GM18505 (cell line): ENCODE data around the gene FKBP9.

Source experiments
- ATAC-seq: cut with Tn5 transposase; IDR thresholded peaks from one replicate; pipeline ENCODE4 v1.9.1; 2021; ENCODE audit not compliant: unreplicated experiment
- POLR2A ChIP-seq: IDR thresholded peaks from 4 replicates; pipeline ENCODE4 v1.6.1; 2011; ENCODE audit warnings: borderline replicate concordance; ENCODE audit not compliant: insufficient read depth, insufficient read length; ENCODE audit errors: extremely low read depth

FKBP9 gene

GRCh38 chr7:33039257-33039902, 82.1 kb downstream of the FKBP9 start:
- no peak for TF ChIP-seq POLR2A
- no peak for ATAC-seq

DNA sequence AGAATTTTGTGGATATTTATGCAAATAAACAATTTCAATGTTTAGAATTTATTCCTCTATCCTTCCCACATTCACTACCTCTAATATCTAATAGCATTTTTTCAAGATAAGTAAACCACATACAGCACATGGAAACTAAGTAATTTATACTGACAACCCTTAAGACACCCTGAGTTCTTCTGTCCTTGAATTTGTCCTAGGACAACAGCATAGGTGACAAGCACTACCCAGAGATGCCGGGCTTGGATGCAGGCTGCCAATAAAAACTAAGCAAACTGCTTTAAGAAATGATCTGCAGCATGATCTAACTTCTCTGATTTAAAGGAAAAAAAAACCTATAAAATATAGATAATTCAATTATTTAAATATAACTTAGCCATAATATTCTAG, 82.7 kb downstream of the FKBP9 start:
- TF ChIP-seq POLR2A, result no peak
- no peak for ATAC-seq

- peak; percentile 95 for TF ChIP-seq POLR2A
- ATAC-seq, result peak; percentile 93
Measured at GRCh38 chr7:33040803-33041516, 83.7 kb downstream of the FKBP9 start.

GRCh38 chr7:33041631-33042428, 84.6 kb downstream of the FKBP9 start:
- no peak for TF ChIP-seq POLR2A
- no peak for ATAC-seq

DNA sequence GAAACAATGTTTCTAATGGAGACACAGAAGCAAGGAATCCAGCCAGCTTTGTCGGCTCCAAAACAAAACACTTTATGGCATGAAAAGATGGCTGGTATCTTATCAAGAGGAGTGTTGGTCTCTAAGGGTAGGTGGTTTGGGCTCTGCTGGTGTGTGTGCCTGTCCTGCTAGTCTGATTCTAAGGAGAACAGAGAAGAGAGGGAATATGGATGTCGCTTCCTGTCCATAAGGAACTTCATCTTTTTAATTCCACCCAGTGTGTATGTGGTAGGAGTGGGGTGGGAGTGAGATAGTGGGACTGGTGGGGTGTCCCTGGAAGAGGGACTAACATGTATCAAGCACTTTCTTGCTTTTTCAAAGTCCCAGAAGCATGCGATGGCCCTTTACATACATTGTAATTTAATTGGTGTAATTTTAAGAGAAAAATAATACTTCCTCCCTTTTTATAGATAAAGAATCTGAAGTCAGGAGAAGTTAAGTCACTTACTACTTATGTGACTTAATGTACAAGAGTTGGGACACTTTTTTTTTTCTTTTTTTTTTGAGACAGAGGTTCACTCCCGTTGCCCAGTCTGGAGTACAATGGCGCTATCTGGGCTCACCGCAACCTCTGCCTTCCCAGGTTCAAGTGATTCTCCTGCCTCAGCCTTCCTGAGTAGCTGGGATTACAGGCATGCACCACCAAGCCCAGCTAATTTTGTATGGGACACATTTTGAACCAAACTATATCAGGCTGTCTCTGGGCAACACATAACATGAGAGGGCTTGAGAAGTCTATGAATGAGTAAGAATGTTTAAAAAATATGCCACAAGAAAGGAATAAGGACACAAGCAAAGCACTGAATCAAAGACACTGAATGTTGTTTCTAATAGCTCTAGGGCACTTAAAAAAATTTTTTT, 86.5 kb downstream of the FKBP9 start:
- no peak for TF ChIP-seq POLR2A
- no peak for ATAC-seq

- no peak for ATAC-seq
- TF ChIP-seq POLR2A, result no peak
Measured at GRCh38 chr7:33044401-33044718, 87.1 kb downstream of the FKBP9 start.

GRCh38 chr7:33044986-33045385, 87.7 kb downstream of the FKBP9 start:
- no peak for TF ChIP-seq POLR2A
- no peak for ATAC-seq

GRCh38 chr7:33048257-33048656, 91.0 kb downstream of the FKBP9 start:
- no peak for ATAC-seq

GRCh38 chr7:33048704-33049103, 91.5 kb downstream of the FKBP9 start:
- no peak for ATAC-seq

More at GRCh38 chr7:33048257-33048656, 91.0 kb downstream of the FKBP9 start:
- no peak for TF ChIP-seq POLR2A

GRCh38 chr7:33050535-33051318, 93.5 kb downstream of the FKBP9 start:
- TF ChIP-seq POLR2A, result no peak
- no peak for ATAC-seq

More at GRCh38 chr7:33048704-33049103, 91.5 kb downstream of the FKBP9 start:
- TF ChIP-seq POLR2A, result no peak

- TF ChIP-seq POLR2A, result no peak
Measured at GRCh38 chr7:33053721-33054120, 96.5 kb downstream of the FKBP9 start.

More at GRCh38 chr7:33053721-33054120, 96.5 kb downstream of the FKBP9 start:
- no peak for ATAC-seq
